ENCODE measurements around the gene PCCA. TPM values are rescaled to one million over a fixed set of nuclear protein-coding genes. Genes with fewer than 3 reads are reported as not detected.
"Not testable (repeated sequence)": the region's sequence is repeated elsewhere in the genome, so short reads cannot be mapped to it uniquely, and the experiment has no call there.

PCCA gene
- total and polyA plus RNA-seq, 4 experiments from 2014 or later: 4.4 to 9.7 (median 7.4) TPM

- H3K9me3 Mint-ChIP-seq: no peaks in the 10 kb centered on the region
- DNase-seq: no peak
- H3K4me3 Mint-ChIP-seq: no peak overlapping the region
- H3K4me3 ChIP-seq (ENCODE audit: low read length in 2 of 2): no peak overlapping the region
- H3K4me1 ChIP-seq (ENCODE audit: insufficient read depth, low read length): no peaks in the 10 kb centered on the region
- H3K36me3 ChIP-seq (ENCODE audit: insufficient read depth, low read length): no peaks in the 10 kb centered on the region
- H3K27ac Mint-ChIP-seq: no peak overlapping the region
- H3K4me1 Mint-ChIP-seq: no peaks in the 10 kb centered on the region
- H3K9me3 ChIP-seq (ENCODE audit: control insufficient read depth in 1 of 2, low read length in 2 of 2): no peaks in the 10 kb centered on the region
- intact Hi-C loops (cut with micrococcal nuclease): no loop called here
- CTCF ChIA-PET (ENCODE audit: partially characterized antibody): no interaction called here
- no peak overlapping the region for H3K27ac ChIP-seq (ENCODE audit: low read depth, low read length)
- H3K27me3 Mint-ChIP-seq: no peaks in the 10 kb centered on the region
- peaks cover 14 to 26% of the 10 kb centered on the region in 2 donors for H3K36me3 Mint-ChIP-seq
- POLR2A ChIA-PET (ENCODE audit: partially characterized antibody): no interaction called here
- H3K27me3 ChIP-seq (ENCODE audit: insufficient read depth, low read length): no peaks in the 10 kb centered on the region
Observed at GRCh38 chr13:100266026-100266425, 177.1 kb downstream of the PCCA start.

- Histone ChIP-seq H3K27ac (ENCODE audit: low read depth, low read length) (no peak overlapping the region), H3K4me1 (ENCODE audit: insufficient read depth, low read length) (no peaks in the 10 kb centered on the region), H3K4me3 (ENCODE audit: low read length in 2 of 2) (no peak overlapping the region), H3K27me3 (ENCODE audit: insufficient read depth, low read length) (no peaks in the 10 kb centered on the region), H3K9me3 (ENCODE audit: control insufficient read depth in 1 of 2, low read length in 2 of 2) (no peaks in the 10 kb centered on the region), H3K36me3 (ENCODE audit: insufficient read depth, low read length) (no peaks in the 10 kb centered on the region)
- no peak for DNase-seq
- intact Hi-C loops (cut with micrococcal nuclease): no loop called here
- no peak overlapping the region for H3K4me3 Mint-ChIP-seq
- peaks cover 21 to 23% of the 10 kb centered on the region in 2 donors for H3K36me3 Mint-ChIP-seq
- H3K4me1 Mint-ChIP-seq: no peaks in the 10 kb centered on the region
- no peaks in the 10 kb centered on the region for H3K9me3 Mint-ChIP-seq
- POLR2A ChIA-PET (ENCODE audit: partially characterized antibody): no interaction called here
- H3K27ac Mint-ChIP-seq: no peak overlapping the region
- H3K27me3 Mint-ChIP-seq: no peaks in the 10 kb centered on the region
- CTCF ChIA-PET (ENCODE audit: partially characterized antibody): no interaction called here
Observed at GRCh38 chr13:100269837-100270236, 180.9 kb downstream of the PCCA start.

- no peaks in the 10 kb centered on the region for H3K4me1 ChIP-seq (ENCODE audit: insufficient read depth, low read length)
- H3K27ac ChIP-seq (ENCODE audit: low read depth, low read length): no peak overlapping the region
- Mint-ChIP-seq H3K27me3 (no peaks in the 10 kb centered on the region), H3K4me1 (no peaks in the 10 kb centered on the region), H3K9me3 (no peaks in the 10 kb centered on the region), H3K36me3 (peaks cover 22 to 35% of the 10 kb centered on the region in 2 donors), H3K27ac (no peak overlapping the region), H3K4me3 (no peak overlapping the region)
- no peaks in the 10 kb centered on the region for H3K27me3 ChIP-seq (ENCODE audit: insufficient read depth, low read length)
- H3K36me3 ChIP-seq (ENCODE audit: insufficient read depth, low read length): no peaks in the 10 kb centered on the region
- DNase-seq: no peak
- intact Hi-C loops (cut with micrococcal nuclease): no loop called here
- H3K4me3 ChIP-seq (ENCODE audit: low read length in 2 of 2): no peak overlapping the region
- POLR2A ChIA-PET (ENCODE audit: partially characterized antibody): no interaction called here
- CTCF ChIA-PET (ENCODE audit: partially characterized antibody): no interaction called here
- H3K9me3 ChIP-seq (ENCODE audit: control insufficient read depth in 1 of 2, low read length in 2 of 2): no peaks in the 10 kb centered on the region
Observed at GRCh38 chr13:100273138-100273537, 184.2 kb downstream of the PCCA start.

GRCh38 chr13:100273552-100273951, 184.7 kb downstream of the PCCA start:
- no peak for DNase-seq
- no peaks in the 10 kb centered on the region for H3K9me3 ChIP-seq (ENCODE audit: control insufficient read depth in 1 of 2, low read length in 2 of 2)
- H3K36me3 ChIP-seq (ENCODE audit: insufficient read depth, low read length): no peaks in the 10 kb centered on the region
- no peaks in the 10 kb centered on the region for H3K4me1 ChIP-seq (ENCODE audit: insufficient read depth, low read length)
- Mint-ChIP-seq H3K4me3 (no peak overlapping the region), H3K9me3 (no peaks in the 10 kb centered on the region), H3K27me3 (no peaks in the 10 kb centered on the region), H3K4me1 (no peaks in the 10 kb centered on the region), H3K36me3 (peaks cover 21 to 33% of the 10 kb centered on the region in 2 donors), H3K27ac (no peak overlapping the region)
- CTCF ChIA-PET (ENCODE audit: partially characterized antibody): no interaction called here
- H3K4me3 ChIP-seq (ENCODE audit: low read length in 2 of 2): no peak overlapping the region
- intact Hi-C loops (cut with micrococcal nuclease): no loop called here
- POLR2A ChIA-PET (ENCODE audit: partially characterized antibody): no interaction called here
- H3K27me3 ChIP-seq (ENCODE audit: insufficient read depth, low read length): no peaks in the 10 kb centered on the region
- no peak overlapping the region for H3K27ac ChIP-seq (ENCODE audit: low read depth, low read length)

GRCh38 chr13:100274942-100275506, 186.1 kb downstream of the PCCA start:
- CTCF ChIA-PET (ENCODE audit: partially characterized antibody): no interaction called here
- Histone ChIP-seq H3K36me3 (ENCODE audit: insufficient read depth, low read length) (no peaks in the 10 kb centered on the region), H3K27ac (ENCODE audit: low read depth, low read length) (no peak overlapping the region), H3K4me3 (ENCODE audit: low read length in 2 of 2) (no peak overlapping the region), H3K27me3 (ENCODE audit: insufficient read depth, low read length) (no peaks in the 10 kb centered on the region), H3K9me3 (ENCODE audit: control insufficient read depth in 1 of 2, low read length in 2 of 2) (no peaks in the 10 kb centered on the region), H3K4me1 (ENCODE audit: insufficient read depth, low read length) (no peaks in the 10 kb centered on the region)
- intact Hi-C loops (cut with micrococcal nuclease): no loop called here
- Mint-ChIP-seq H3K4me1 (no peaks in the 10 kb centered on the region), H3K9me3 (no peaks in the 10 kb centered on the region), H3K27ac (peak overlapping the region in 2 of 7 donors; percentile 38 to 69), H3K27me3 (no peaks in the 10 kb centered on the region), H3K4me3 (no peak overlapping the region), H3K36me3 (peaks cover 12 to 22% of the 10 kb centered on the region in 2 donors)
- DNase-seq: no peak
- POLR2A ChIA-PET (ENCODE audit: partially characterized antibody): no interaction called here

- ChIA-PET CTCF (ENCODE audit: partially characterized antibody) (no interaction called here), POLR2A (ENCODE audit: partially characterized antibody) (no interaction called here)
- no peaks in the 10 kb centered on the region for H3K4me1 Mint-ChIP-seq
- no peak overlapping the region for H3K4me3 Mint-ChIP-seq
- H3K27me3 ChIP-seq (ENCODE audit: insufficient read depth, low read length): no peaks in the 10 kb centered on the region
- H3K9me3 ChIP-seq (ENCODE audit: control insufficient read depth in 1 of 2, low read length in 2 of 2): no peaks in the 10 kb centered on the region
- H3K27me3 Mint-ChIP-seq: no peaks in the 10 kb centered on the region
- no peaks in the 10 kb centered on the region for H3K9me3 Mint-ChIP-seq
- H3K36me3 ChIP-seq (ENCODE audit: insufficient read depth, low read length): no peaks in the 10 kb centered on the region
- H3K4me3 ChIP-seq (ENCODE audit: low read length in 2 of 2): no peak overlapping the region
- no peaks in the 10 kb centered on the region for H3K4me1 ChIP-seq (ENCODE audit: insufficient read depth, low read length)
- peaks cover 14 to 28% of the 10 kb centered on the region in 2 donors for H3K36me3 Mint-ChIP-seq
- H3K27ac ChIP-seq (ENCODE audit: low read depth, low read length): no peak overlapping the region
- no peak for DNase-seq
- H3K27ac Mint-ChIP-seq: peak overlapping the region in 1 of 7 donors; percentile 61
- intact Hi-C loops (cut with micrococcal nuclease): no loop called here
Observed at GRCh38 chr13:100275746-100276145, 186.9 kb downstream of the PCCA start.

- H3K27me3 ChIP-seq (ENCODE audit: insufficient read depth, low read length): no peaks in the 10 kb centered on the region
- POLR2A ChIA-PET (ENCODE audit: partially characterized antibody): no interaction called here
- DNase-seq: no peak
- Mint-ChIP-seq H3K27ac (no peak overlapping the region), H3K4me3 (no peak overlapping the region), H3K9me3 (no peaks in the 10 kb centered on the region), H3K36me3 (peaks cover 9 to 24% of the 10 kb centered on the region in 2 donors), H3K4me1 (no peaks in the 10 kb centered on the region), H3K27me3 (no peaks in the 10 kb centered on the region)
- intact Hi-C loops (cut with micrococcal nuclease): no loop called here
- no peaks in the 10 kb centered on the region for H3K4me1 ChIP-seq (ENCODE audit: insufficient read depth, low read length)
- CTCF ChIA-PET (ENCODE audit: partially characterized antibody): no interaction called here
- no peak overlapping the region for H3K4me3 ChIP-seq (ENCODE audit: low read length in 2 of 2)
- no peaks in the 10 kb centered on the region for H3K9me3 ChIP-seq (ENCODE audit: control insufficient read depth in 1 of 2, low read length in 2 of 2)
- H3K27ac ChIP-seq (ENCODE audit: low read depth, low read length): no peak overlapping the region
- no peaks in the 10 kb centered on the region for H3K36me3 ChIP-seq (ENCODE audit: insufficient read depth, low read length)
Observed at GRCh38 chr13:100280681-100281080, 191.8 kb downstream of the PCCA start.

- DNase-seq; POLR2A ChIA-PET (ENCODE audit: partially characterized antibody); intact Hi-C loops (cut with micrococcal nuclease); H3K4me1 ChIP-seq (ENCODE audit: insufficient read depth, low read length); H3K27me3 Mint-ChIP-seq; H3K36me3 ChIP-seq (ENCODE audit: insufficient read depth, low read length); H3K4me1 Mint-ChIP-seq; H3K27me3 ChIP-seq (ENCODE audit: insufficient read depth, low read length); CTCF ChIA-PET (ENCODE audit: partially characterized antibody); H3K9me3 ChIP-seq (ENCODE audit: control insufficient read depth in 1 of 2, low read length in 2 of 2); H3K4me3 Mint-ChIP-seq; H3K27ac ChIP-seq (ENCODE audit: low read depth, low read length); H3K9me3 Mint-ChIP-seq; H3K4me3 ChIP-seq (ENCODE audit: low read length in 2 of 2); H3K27ac Mint-ChIP-seq: not testable (repeated sequence)
- H3K36me3 Mint-ChIP-seq: peaks cover 5 to 16% of the 10 kb centered on the region in 2 donors
Observed at GRCh38 chr13:100282306-100282705, 193.4 kb downstream of the PCCA start.
